Measurements from ENCODE around the gene ACTR10. TPM values are rescaled to one million over a fixed set of nuclear protein-coding genes. Genes with fewer than 3 reads are reported as not detected.
"Not testable (repeated sequence)": the region's sequence is repeated elsewhere in the genome, so short reads cannot be mapped to it uniquely, and the experiment has no call there.

The ACTR10 gene
- total RNA-seq, 1 donor, result 11.6 TPM

GRCh38 chr14:58215191-58215914 is 15.4 kb downstream of the ACTR10 start:
- no peak for DNase-seq (ENCODE audit: low read depth in 2 of 3, low spot score in 2 of 3)

DNA sequence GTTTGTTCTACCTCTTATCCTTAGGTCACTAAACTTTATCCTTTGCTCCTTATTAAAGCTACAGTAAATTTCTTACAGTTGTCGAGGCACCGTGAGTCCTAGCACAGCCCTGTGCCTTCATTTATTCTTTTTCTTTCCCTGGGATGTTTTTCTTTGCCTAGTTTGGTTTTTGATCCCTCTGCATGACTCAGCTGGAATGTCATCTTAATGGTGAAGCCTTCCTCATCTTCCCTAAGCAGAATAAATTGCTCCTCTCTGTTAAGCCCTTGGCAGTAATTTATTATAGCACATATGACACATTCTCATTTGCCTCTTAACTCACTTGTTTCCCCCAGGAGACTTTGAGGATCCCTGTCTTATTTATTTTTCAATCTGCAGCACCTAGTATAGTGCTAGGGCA is 16.6 kb downstream of the ACTR10 start:
- DNase-seq (ENCODE audit: low read depth in 2 of 3, low spot score in 2 of 3), result no peak

DNA sequence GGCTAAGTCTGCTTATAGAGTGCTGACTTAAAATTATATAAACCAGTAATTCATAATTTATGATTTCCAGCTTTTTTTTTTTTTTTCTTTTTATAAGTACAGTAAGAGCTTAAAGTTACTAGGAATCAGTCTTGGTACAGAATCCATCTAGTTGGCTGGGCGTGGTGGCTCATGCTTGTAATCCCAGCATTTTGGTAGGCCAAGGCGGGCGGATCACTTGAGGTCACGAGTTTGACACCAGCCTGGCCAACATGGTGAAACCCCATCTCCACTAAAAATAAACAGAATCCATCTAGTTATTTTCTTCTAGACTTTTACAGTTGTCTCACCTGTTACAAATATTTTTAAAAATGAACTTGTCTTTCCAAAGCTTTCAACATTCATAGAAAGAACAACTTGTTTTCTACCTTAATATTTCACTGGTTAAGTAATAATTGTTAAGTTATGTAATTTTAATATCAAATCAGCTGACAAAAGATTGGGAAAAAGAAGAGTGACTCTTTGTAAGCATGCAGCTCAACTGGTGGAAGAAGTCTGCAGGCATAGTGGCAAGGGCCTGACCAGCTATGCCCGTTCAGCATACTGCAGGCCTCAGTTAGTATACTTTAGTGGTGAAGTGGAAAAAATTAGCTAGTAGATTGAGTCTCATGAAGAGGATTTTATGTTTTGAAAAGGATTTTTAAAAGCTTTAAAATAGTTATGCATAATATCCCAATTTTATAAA is 27.3 kb downstream of the ACTR10 start:
- no peak for DNase-seq (ENCODE audit: low read depth in 2 of 3, low spot score in 2 of 3)

GRCh38 chr14:58238252-58239243 is 38.6 kb downstream of the ACTR10 start:
- DNase-seq (ENCODE audit: low read depth in 2 of 3, low spot score in 2 of 3), result peak in 2 of 3 donors; percentile 23 to 29

GRCh38 chr14:58239244-58240195 is 39.6 kb downstream of the ACTR10 start:
- DNase-seq (ENCODE audit: low read depth in 2 of 3, low spot score in 2 of 3), result peak; percentile 72 to 89 (median 73)

DNA sequence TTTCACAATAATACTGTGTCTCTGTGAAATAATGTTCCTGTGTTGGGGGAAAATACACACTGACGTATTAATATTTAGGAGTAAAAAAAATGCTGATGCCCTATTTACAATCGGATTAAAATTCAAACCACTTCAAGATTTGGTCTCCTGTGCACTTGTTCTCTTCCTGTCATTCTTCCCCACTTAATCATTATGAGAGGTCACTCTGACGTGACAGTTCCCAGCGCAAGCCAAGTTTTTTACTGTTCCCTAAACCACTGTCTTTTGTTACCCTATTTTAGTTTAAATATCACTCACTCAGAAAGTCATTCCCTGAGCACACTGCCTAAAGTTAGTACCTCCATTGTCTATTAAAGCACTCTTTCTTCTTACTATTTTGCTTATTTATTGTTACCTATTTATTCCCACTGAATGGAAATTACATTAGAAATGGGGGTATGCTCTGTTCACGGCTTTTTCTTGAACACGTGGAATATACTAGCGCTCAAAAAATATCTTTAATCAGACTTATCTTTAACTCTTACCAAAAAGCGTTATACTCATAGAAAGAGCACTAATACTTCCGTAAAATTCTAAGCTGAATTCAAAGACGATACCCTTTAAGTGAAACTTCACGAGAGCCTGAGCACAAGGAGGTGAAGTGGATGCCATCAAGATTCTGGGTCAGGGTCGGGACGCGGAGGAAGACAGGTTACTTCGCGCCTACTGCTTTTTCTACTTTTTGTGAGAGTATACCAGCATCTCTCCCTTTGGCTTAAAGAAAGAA is 44.0 kb downstream of the ACTR10 start:
- DNase-seq (ENCODE audit: low read depth in 2 of 3, low spot score in 2 of 3), result peak in 1 of 3 donors; percentile 31

GRCh38 chr14:58244556-58245387 is 44.8 kb downstream of the ACTR10 start, which contains the start of gene PSMA3:
TSS of gene PSMA3 (plus strand) at chr14:58244843. CDS start at chr14:58244921, 78 bp downstream.
- DNase-seq (ENCODE audit: low read depth in 2 of 3, low spot score in 2 of 3), result peak; percentile 88 to 99 (median 97)

GRCh38 chr14:58245562-58245961 is 45.6 kb downstream of the ACTR10 start:
- no peak for DNase-seq (ENCODE audit: low read depth in 2 of 3, low spot score in 2 of 3)

GRCh38 chr14:58249611-58250010 is 49.7 kb downstream of the ACTR10 start:
- no peak for DNase-seq (ENCODE audit: low read depth in 2 of 3, low spot score in 2 of 3)

DNA sequence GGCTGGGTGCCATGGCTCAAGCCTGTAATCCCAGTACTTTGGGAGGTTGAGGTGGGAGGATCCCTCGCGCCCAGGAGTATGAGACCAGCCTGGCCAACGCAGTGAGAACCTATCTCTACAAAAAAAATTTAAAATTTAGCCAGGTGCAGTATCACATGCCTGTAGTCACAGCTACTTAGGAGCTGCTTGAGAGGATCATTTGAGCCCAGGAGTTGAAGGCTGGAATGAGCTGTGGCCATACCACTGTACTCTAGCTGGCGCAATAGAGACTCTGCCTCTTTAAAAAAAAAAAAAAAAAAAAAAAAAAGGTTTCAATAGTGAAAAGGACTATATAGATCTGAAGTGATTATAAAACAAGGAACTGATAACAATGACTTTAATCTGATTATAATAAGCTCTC is 58.2 kb downstream of the ACTR10 start:
- no peak for DNase-seq (ENCODE audit: low read depth in 2 of 3, low spot score in 2 of 3)

DNA sequence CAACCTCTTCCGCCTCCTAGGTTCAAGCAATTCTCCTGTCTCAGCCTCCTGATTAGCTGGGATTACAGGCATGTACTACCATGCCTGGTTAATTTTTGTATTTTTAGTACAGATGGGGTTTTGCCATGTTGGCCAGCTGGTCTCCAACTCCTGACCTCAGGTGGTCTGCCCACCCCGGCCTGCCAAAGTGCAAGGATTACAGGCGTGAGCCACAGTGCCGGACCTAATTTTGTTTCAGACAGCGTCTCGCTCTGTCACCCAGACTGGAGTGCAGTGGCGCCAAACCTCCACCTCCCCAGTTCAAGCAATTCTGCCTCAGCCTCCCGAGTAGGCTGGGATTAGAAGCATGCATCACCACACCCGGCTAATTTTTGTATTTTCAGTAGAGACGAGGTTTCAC is 62.1 kb downstream of the ACTR10 start:
- not testable (repeated sequence) for DNase-seq (ENCODE audit: low read depth in 2 of 3, low spot score in 2 of 3)

DNA sequence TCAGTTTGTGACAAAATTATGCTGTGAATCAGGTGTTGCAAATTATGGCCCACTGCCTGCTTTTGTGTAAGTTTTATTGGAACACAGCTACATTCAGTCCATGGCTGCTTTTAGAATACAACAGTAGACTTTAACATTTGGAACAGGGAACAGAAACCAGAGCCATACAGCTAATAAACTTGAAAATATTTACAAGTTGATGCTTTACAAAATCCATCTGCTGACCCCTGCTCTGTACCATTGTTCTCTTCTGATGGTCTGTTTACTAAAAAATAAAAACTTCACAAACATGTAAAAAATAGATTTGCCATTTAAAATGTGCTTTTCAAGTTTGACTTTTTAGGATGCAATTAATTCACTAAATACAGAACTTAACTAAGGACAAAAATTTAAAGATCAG is 65.5 kb downstream of the ACTR10 start:
- no peak for DNase-seq (ENCODE audit: low read depth in 2 of 3, low spot score in 2 of 3)

GRCh38 chr14:58270628-58271027 is 70.7 kb downstream of the ACTR10 start:
- no peak for DNase-seq (ENCODE audit: low read depth in 2 of 3, low spot score in 2 of 3)

DNA sequence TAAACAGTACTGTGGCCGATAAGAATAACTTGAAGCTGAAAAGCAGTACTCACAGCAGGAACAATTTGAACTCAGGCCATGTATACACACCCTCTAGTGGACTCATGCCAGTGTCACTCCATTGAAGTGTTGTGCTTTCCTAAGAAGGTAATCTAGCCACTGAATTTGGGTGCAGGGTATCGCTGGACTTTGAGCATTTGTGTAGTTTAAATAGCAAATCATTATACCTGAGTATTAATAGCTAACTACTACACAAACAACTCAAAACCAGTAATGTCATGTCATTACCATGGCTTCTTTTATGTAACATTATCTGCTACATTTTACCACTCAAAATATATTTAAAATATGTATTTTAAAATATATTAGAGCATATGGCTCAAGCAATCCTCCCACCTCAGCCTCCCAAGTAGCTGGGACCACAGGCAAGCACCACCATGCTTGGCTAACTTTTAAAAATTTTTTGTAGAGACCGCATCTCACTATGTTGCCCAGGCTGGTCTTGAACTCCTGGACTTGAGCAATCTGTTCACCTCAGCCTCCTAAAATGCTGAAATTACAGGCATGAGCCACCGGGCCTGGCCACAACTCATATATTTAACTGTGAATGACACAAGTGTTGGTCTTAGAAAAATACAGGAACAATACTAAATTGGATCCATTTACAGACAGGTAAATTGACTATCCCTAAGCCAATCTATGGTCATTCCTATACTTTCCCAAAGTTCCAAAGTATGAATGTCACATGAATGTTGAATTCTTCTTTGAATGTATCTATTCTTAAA is 72.8 kb downstream of the ACTR10 start:
- DNase-seq (ENCODE audit: low read depth in 2 of 3, low spot score in 2 of 3), result peak in 1 of 3 donors; percentile 11

- peak in 1 of 3 donors; percentile 21 for DNase-seq (ENCODE audit: low read depth in 2 of 3, low spot score in 2 of 3)
Measured at GRCh38 chr14:58274881-58275280, 74.9 kb downstream of the ACTR10 start.

DNA sequence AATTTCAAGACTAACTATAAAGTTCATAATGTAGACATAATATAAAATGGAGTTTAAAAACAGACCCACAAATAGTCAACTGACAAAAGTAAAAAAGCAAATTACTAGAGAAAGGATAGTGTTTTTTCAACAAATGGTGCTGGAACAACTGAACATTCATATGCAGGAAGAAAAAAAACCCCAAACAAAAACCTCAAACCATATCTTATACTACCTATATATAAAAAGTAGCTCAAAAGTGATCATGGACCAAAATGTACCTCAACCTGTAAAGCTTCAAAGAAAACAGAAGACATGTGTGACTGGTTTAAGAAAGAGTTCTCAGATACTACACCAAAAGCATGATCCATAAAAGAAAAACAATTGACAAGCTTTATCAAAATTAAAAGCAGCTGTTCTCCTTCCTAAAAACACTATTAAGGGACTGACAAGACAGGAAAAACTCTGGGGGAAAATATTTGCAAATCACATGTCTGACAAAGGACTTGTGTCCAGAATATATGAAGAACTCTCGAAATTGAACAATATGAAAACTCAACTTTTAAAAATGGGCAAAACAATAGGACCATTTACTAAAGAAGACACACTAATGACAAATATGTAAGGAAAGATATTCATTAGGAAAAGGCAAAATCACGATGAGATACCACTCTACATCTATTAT is 75.7 kb downstream of the ACTR10 start:
- DNase-seq (ENCODE audit: low read depth in 2 of 3, low spot score in 2 of 3), result no peak

GRCh38 chr14:58276208-58276607 is 76.3 kb downstream of the ACTR10 start:
- DNase-seq (ENCODE audit: low read depth in 2 of 3, low spot score in 2 of 3), result no peak
